D721Med (cell line): Measurements from ENCODE around the gene ULK4.

ENCODE experiments used
- DNase-seq: peaks from one replicate; pipeline ENCODE4 v3.0.0; 2011; ENCODE audit warnings: low spot score; ENCODE audit not compliant: insufficient read length
- FAIRE-seq: peaks from 2 replicates; lab custom pipeline; 2011; peaks lifted over from hg19 to GRCh38; lab: Jason Lieb, UNC
- TF ChIP-seq, protein P1 (sequence below): IDR thresholded peaks from 2 replicates; pipeline ENCODE4 v1.5.1; 2012; ENCODE audit warnings: mild to moderate bottlenecking, control low read depth; ENCODE audit not compliant: insufficient read depth; ENCODE audit errors: missing control alignments

Gene ULK4

DNA sequence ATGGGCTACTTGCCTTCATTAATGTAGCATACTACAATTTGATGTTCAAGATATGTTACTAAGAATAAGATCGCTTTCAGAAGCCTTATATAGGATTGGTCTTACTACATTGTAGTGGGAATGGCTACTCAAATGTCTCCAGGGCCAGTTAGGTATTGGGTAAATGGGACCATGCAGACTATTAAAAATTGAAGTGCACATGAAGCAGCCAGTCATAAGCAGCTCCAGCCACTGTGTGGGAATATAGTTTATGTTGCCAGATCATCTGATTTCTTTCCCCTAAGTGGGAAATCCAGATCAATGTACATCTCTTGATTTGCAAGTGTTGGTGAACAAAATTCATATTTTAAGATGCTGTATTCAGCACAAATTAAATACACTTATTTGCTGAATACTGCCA lies 757.5 kb downstream of the ULK4 start:
- TF ChIP-seq, protein P1, sequence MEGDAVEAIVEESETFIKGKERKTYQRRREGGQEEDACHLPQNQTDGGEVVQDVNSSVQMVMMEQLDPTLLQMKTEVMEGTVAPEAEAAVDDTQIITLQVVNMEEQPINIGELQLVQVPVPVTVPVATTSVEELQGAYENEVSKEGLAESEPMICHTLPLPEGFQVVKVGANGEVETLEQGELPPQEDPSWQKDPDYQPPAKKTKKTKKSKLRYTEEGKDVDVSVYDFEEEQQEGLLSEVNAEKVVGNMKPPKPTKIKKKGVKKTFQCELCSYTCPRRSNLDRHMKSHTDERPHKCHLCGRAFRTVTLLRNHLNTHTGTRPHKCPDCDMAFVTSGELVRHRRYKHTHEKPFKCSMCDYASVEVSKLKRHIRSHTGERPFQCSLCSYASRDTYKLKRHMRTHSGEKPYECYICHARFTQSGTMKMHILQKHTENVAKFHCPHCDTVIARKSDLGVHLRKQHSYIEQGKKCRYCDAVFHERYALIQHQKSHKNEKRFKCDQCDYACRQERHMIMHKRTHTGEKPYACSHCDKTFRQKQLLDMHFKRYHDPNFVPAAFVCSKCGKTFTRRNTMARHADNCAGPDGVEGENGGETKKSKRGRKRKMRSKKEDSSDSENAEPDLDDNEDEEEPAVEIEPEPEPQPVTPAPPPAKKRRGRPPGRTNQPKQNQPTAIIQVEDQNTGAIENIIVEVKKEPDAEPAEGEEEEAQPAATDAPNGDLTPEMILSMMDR = no peak
- FAIRE-seq = no peak
- no peak for DNase-seq

DNA sequence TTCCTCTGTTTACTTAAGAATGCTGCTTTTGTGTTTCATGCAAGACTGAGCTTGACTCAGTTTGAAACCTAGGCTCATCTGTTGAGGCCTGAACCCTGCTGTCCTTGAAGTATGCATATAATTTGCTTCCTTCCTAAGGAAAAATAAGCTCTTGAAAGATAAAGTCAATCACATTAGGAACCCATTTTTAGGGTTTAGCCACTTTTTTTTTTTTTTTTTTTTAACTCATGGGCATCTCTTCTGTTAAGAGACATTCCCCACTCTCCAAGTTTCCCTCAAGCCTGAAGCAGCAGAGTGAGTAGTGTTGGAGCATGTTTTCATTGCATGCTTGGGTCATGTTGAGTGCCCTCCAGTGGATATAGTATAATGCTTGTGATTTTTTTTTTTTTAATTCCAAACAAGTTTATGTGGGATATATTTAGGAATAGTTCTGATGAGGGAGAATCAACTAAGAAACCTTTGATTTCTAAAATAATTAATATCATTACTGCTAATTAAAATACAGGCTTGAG lies 759.0 kb downstream of the ULK4 start:
- TF ChIP-seq, protein P1 = peak; percentile 43
- DNase-seq (no peak), FAIRE-seq (peak; percentile 6)

DNA sequence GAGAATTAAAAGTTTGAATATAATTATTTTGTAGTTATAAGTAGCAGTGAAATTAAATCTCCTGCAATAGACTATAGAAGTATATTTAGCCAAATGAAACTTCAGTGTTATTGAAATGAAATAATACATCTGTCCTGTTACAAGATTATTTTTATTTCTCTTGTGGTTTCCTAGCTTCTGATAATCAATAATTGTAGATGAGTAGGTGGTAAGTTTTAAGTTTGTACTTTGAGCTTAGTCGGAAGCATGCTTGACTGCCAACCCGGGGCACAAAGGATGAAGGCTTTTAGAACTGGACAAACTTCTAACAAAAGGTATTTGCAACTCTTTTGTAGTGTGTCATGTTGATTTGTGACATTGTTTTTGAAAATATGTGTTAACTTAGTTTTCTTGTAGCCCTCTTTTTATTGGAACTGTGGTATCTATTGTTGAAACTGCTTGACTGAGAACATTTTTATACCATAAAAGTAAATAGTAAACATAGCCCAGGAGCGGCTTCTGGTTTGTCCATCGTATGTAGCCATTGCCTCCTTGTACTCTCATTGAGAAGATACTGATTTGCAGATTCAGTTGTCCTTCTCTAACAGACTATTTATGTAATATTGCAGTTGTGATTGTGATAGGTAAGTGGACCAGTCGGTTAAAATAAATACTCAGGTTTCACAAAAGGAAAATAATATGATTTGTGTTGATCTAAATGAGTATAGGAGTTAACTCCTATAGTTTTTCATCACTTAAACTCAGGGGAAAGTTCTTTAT lies 759.6 kb downstream of the ULK4 start:
- TF ChIP-seq, protein P1 = no peak
- DNase-seq = no peak
- no peak for FAIRE-seq

DNA sequence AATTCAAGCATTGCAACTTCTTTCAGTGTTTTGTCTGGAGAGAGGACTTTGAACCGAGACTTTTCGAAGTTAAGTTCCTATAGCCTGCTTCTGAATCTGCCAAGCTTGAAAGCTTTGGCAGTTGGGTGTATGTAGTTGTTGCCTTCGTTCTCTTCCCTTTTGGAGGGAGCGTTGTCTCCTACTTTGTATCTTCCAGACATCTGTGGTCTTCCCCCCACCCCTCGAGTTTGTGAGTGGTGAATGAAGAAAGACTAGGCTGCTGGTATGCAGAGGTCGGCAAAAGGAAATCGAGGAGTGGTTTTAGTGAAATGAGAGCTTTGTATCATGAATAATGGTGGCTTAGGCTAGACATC lies 761.3 kb downstream of the ULK4 start:
- DNase-seq (no peak), FAIRE-seq (no peak)
- TF ChIP-seq, protein P1 = no peak

DNA sequence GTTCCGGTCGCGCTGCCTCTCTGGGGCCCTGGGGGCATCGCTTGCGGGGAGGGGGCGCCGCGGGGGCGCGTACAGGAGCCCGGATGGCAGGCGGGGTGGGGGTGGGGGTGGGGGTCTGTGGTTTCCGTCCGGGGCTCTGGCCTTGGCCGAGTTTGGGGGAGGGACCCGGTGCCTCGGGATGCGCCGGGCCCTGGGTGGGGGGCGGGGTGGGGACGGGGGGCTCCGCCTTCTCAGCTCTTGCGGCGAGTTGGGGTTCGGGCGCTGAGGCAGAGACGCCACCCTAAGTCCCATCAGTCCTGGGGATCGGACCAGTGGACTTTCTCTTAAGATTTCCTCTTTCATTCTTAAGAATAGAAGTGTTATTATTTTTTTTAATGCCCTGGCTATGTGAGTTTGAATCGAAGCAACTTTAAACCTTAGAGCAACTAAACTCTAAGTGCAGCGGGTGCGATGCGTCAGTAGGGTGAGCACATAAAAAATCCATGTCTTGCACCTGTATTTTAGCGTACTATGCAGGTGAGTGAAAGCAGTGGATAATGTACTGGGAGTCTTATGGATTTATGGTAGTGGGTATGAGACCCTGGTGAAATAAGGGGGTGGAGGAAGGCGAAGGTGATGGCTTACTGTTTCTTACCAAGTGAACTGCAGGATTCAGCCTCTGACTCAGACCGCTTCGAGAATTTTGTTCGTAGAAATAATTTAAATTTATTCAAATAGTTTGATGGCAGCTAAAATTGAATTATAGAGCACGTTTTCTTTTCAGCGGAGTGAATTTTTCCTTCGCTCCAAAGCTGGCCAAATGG lies 761.8 kb downstream of the ULK4 start:
- FAIRE-seq (no peak), DNase-seq (no peak)
- TF ChIP-seq, protein P1 = no peak

DNA sequence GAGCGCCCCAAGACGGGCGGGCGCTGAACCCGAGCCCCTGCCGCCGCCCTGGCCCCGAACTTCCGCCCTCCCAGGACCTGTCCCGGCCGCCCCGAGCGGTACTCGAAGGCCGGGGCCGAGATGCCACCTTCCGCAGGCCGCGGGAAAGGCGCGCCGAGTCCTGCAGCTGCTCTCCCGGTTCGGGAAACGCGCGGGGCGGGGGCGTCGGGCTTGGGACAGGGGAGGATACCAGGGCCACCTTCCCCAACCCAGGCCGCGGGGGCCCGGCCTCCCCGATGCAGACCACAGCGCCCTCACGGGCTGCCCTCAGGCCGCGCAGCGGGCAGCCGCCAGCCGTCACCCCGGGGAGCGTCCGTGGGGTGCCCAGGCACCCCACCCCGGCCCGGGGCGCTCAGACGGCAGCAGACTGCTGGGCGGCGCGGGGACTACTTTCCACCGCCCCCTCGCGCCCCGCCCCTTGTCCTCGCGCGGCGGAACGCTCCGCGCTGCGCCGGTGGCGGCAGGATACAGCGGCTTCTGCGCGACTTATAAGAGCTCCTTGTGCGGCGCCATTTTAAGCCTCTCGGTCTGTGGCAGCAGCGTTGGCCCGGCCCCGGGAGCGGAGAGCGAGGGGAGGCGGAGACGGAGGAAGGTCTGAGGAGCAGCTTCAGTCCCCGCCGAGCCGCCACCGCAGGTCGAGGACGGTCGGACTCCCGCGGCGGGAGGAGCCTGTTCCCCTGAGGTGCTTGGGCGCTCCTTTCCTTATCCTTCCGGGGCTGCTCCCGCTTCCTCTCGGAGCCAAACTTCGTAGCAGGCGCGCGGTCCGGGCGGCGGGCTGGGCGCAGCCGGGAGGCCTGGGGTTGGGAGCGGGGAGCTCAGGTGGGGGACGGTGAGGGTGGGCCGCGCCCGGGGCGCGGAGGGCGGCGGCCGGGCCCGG lies 762.7 kb downstream of the ULK4 start, which contains the start of gene CTNNB1:
Gene CTNNB1 (plus strand): TSS at position 556 of the 916 bp plus-strand sequence. CDS start 24,564 bp downstream, outside the sequence.
- FAIRE-seq (no peak), DNase-seq (peak; percentile 25)
- TF ChIP-seq, protein P1 = no peak
